Measurements from ENCODE around the gene BCHE.

BCHE gene

DNA sequence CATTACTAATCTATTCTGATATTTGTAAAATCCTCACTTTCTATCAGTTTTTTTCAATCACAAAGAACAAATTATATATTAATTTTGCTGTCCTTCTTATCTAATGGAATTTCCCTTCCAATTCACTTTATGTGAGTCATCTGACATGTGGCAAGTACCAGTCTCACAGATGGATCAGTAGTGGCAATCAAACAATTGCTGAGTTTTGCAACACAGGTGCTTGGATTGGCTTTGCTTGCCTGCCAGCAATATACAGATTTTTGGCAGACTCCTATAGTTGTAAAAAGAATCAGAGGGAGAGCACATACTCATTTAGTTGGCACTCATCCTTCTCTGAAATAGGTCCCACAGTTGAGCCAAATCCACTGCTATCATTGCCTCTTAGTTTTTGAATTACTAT is 83.7 kb downstream of the BCHE start:
- no peak for DNase-seq (ENCODE audit: low read depth in 2 of 3, low spot score in 2 of 3)

DNA sequence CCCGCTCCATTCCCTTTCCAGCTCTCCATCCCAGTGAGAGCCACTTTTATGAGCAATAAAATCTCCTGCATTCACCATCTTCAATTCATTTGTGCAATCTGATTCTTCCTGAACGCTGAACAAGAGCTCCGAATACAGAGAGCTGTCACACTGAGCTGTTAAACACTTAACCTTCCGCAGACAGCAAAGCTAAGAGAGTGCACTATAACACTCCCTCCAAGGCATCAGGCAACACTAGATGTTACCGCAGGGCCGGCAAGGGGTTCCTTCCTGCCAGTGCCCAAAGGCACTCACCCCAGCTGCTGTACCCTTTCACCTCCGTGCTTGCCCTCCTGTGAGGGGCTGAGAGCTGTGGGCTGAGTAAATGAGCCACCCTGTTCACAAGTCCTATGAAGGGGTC is 85.6 kb downstream of the BCHE start:
- DNase-seq (ENCODE audit: low read depth in 2 of 3, low spot score in 2 of 3): no peak

DNA sequence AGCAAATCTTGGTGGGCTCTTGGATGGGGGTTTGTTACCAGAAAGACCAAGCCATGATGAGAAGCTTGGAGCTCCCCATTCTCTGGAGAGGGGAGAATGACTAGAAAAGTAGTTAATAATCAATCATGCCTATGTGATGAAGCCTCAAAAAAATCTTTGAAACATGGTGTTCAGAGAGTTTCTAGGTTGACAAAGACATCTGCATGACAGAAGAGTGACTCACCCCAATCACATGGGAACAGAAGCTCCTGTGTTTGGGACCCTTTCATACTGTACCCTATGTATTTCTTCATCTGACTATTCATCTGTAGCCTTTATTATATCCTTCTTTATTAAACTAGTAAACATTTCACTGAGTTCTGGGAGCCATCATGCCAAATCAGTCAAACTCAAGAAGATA is 87.4 kb downstream of the BCHE start:
- no peak for DNase-seq (ENCODE audit: low read depth in 2 of 3, low spot score in 2 of 3)

DNA sequence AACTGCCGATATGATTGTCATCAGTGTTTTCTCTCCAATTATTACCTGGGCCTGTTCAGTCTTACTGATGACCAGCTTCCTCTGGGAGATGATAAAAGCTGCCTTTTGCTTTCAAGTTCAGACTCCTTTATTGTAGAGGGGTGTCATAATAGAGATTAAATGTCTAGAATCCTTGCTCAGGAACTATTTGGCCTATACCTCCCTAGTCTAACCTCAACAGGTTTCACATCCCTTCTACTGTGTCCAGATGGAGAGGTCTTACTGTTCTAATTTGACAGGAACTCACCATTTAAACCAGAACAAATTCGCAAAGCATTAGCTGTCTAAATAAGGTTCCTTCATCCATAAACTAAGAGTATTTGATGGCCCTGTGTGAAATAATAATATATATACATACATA is 88.0 kb downstream of the BCHE start:
- no peak for DNase-seq (ENCODE audit: low read depth in 2 of 3, low spot score in 2 of 3)

DNA sequence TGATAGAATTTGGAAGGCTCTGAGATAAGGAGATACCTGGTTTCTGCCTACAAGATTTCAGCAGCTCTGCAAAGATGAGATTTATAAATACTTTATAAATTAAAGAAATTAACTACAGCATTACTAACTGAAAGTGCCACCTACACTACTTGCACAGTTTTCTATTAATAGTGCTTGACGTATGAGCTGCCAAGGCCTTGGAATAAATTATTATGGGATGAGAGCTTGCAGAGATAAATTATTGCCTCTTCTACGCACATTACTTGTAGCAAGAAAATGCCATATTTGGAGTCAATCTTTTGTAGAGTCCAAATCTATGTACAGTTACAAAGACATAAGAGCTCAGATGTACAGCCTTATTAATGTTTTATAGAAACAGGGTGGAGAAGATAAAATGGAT is 89.1 kb downstream of the BCHE start:
- DNase-seq (ENCODE audit: low read depth in 2 of 3, low spot score in 2 of 3): no peak

DNA sequence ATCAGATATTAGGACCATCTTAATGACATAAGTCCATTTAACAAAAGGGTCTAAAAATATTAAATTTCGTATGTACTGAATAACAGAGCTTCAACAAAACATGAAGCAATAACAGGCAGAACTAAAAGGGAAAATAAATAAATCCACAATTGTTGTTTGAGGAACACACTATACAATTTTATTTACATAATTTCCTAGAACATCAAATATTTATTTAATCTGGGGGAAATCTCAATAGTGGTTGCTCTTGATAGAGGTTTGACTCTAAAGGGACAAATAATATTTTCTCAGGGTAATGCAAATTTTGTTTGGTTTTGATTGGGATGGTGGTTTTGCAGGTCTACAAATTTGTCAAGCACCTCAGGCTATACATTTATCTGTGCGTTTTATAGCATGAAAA is 90.3 kb downstream of the BCHE start:
- no peak for DNase-seq (ENCODE audit: low read depth in 2 of 3, low spot score in 2 of 3)

DNA sequence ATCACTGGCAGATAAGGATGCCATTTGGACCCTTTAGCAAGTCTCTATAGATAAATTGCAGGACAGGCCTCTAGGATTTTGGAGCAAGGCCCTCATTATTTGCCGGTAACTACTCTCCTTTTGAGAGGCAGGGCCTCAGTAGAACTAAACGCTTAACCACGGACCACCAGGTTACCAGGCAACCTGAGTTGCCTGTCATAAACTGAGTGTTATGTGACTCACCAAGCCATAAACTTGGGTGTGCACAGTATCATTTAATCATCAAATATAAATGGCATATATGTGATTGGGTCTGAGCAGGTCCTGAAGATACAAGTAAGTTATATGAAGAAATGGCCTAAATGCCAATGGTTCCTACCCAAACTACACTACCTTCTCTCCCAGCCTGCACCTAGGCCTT is 93.2 kb downstream of the BCHE start:
- no peak for DNase-seq (ENCODE audit: low read depth in 2 of 3, low spot score in 2 of 3)

DNA sequence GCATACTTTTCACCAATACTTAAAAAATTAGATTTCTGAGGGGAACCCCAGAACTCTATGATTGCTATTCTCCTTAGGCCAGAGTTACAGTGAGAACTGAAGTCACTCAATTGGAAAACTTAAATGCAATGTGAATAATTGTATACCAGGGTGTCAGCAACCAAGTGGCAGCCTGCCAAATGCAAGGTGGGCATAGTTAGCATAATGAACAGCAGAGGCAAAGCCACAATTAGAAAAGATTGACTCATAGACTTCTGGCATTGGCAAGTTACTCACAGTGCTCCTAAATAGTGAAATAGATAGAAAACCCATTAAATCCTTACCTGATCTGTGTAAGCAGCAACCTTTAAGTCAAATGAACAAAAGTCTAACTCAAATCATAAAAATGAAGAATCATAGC is 94.9 kb downstream of the BCHE start:
- DNase-seq (ENCODE audit: low read depth in 2 of 3, low spot score in 2 of 3): no peak

DNA sequence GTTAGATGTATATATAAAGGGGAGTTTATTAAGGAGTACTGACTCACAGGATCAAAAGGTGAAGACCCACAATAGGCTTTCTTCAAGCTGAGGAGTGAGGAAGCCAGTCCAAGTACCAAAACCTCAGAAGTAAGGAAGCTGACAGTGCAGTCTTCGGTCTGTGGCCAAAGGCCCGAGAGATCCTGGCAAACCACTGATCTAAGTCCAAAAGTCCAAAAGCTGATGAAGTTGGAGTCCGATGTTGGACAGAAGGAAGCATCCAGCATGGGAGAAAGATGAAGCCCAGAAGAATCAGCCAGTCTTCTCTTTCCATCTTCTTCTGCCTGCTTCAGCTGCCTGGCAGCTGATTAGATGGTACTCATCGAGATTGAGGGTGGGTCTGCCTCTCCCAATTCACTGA is 107.5 kb downstream of the BCHE start:
- DNase-seq (ENCODE audit: low read depth in 2 of 3, low spot score in 2 of 3): no peak

DNA sequence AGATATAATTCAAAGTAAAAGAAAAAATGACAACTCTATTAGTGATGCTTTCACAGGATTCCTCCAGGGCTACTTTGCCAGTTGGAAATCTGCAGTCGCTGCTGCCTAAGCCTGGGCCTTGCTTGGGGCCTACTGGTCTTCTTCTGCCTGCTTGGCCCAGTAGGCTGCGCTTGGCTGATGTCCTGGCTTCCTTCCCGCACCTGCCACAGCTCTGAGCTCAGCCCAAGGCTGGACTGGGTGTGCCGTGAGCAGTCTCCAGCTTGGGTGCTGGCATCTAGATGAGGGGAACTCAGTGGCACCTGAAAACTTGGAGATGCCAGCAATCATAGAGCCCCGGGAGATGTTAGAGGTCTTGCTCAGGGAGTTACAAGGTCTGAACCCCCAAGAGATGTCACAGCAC is 108.3 kb downstream of the BCHE start:
- DNase-seq (ENCODE audit: low read depth in 2 of 3, low spot score in 2 of 3): no peak

DNA sequence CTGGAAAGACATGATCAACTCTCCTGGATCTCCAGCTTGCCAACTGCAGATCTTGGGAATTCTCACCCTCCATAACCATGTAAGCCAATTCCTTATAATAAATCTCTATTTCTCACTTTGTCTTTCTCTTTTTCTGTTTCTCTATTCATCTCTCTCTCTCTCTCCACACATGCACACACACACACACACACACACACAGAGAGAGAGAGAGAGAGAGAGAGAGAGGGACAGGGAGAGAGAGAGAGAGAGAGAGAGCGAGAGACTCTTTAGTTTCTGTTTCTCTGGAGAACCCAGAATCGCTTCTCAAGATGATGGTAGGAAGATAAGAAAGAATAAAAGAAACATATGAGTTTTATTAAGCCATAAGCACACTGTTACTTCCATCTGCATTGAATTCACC is 111.9 kb downstream of the BCHE start:
- no peak for DNase-seq (ENCODE audit: low read depth in 2 of 3, low spot score in 2 of 3)
